OCI-LY3 (cell line): ENCODE data around the gene DCC.

Source experiments
- EZH2phosphoT487 ChIP-seq: fragments of 200-600 bp; shearing (Covaris generic); IDR thresholded peaks from 2 replicates; pipeline ENCODE4 v1.6.1; 2018; ENCODE audit warnings: antibody characterized with exemption, mixed run types, low read depth
- TF ChIP-seq, protein P1 (sequence below): fragments of 200-600, 300-600 bp; sonication (generic); IDR thresholded peaks from 2 replicates; pipeline ENCODE4 v1.5.1; 2014; ENCODE audit warnings: antibody characterized with exemption, low read length, low read depth

DNA sequence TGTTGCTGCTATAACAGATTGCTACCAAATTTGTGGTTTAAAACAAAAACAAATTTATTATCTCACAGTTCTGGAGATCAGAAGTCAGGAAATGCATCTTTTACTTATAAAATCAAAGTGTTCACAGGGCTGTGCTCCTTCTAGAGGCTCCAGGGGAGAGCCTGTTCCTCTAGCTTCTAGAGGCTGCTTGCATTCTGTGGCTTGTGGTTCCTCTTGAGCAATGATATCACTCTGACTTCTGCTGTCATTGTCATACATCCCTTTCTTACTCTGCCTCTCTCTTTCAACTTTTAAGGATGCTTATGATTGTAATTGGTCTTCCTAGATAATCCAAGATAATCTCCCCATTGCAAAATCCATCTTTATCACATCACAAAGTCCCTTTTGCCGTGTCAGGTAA is 6.1 kb upstream of the DCC start:
- TF ChIP-seq, protein P1, sequence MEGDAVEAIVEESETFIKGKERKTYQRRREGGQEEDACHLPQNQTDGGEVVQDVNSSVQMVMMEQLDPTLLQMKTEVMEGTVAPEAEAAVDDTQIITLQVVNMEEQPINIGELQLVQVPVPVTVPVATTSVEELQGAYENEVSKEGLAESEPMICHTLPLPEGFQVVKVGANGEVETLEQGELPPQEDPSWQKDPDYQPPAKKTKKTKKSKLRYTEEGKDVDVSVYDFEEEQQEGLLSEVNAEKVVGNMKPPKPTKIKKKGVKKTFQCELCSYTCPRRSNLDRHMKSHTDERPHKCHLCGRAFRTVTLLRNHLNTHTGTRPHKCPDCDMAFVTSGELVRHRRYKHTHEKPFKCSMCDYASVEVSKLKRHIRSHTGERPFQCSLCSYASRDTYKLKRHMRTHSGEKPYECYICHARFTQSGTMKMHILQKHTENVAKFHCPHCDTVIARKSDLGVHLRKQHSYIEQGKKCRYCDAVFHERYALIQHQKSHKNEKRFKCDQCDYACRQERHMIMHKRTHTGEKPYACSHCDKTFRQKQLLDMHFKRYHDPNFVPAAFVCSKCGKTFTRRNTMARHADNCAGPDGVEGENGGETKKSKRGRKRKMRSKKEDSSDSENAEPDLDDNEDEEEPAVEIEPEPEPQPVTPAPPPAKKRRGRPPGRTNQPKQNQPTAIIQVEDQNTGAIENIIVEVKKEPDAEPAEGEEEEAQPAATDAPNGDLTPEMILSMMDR: no peak
- TF ChIP-seq EZH2phosphoT487: no peak
